Gastroesophageal sphincter (tissue), 4 donors: ENCODE measurements around the gene UBE2V1. TPM values are rescaled to one million over a fixed set of nuclear protein-coding genes. Genes with fewer than 3 reads are reported as not detected.

ENCODE experiments used
- ATAC-seq: fragments of 150-250 bp; one replicate; pipeline ENCODE4 v1.9.1; 2016; ENCODE audit warnings: mild to moderate bottlenecking, moderate library complexity
- H3K27ac ChIP-seq, 4 donors: fragments of 200-600 bp; sonication (generic) in 3 of 4; 1 replicate in 3 of 4; 2 replicates in 1 of 4; pipeline ENCODE4 v1.5.1; 2016 to 2019
- H3K27me3 ChIP-seq: fragments of 200-600 bp; sonication (generic); one replicate; pipeline ENCODE4 v1.5.1; 2019
- H3K36me3 ChIP-seq, 2 donors: fragments of 200-600 bp; sonication (generic); one replicate each; pipeline ENCODE4 v1.5.1; 2019; ENCODE audit warnings: control low read depth in 1 of 2
- H3K4me1 ChIP-seq, 3 donors: fragments of 200-600 bp; sonication (generic); 1 replicate in 2 of 3; 2 replicates in 1 of 3; pipeline ENCODE4 v1.5.1; 2016 to 2019; ENCODE audit warnings: control low read depth in 2 of 3
- H3K4me3 ChIP-seq, 2 donors: fragments of 200-600 bp; sonication (generic); one replicate each; pipeline ENCODE4 v1.5.1; 2019; ENCODE audit warnings: mild to moderate bottlenecking in 1 of 2, moderate library complexity in 1 of 2
- H3K9me3 ChIP-seq, 3 donors: fragments of 200-600 bp; sonication (generic); one replicate each; pipeline ENCODE4 v1.5.1; 2017 to 2019; ENCODE audit warnings: control low read depth in 2 of 3
- EP300 ChIP-seq: sonication (generic); formaldehyde crosslinking; IDR thresholded peaks from one replicate; pipeline ENCODE4 v1.6.1; 2017; ENCODE audit warnings: antibody characterized with exemption, mild to moderate bottlenecking
- POLR2A ChIP-seq, 2 donors: fragments of 450-650 bp; IDR thresholded peaks; one replicate each; pipeline ENCODE4 v1.6.1; 2017; ENCODE audit warnings: antibody characterized with exemption in 2 of 2, mild to moderate bottlenecking in 2 of 2, moderate library complexity in 1 of 2
- POLR2AphosphoS5 ChIP-seq: sonication (generic); formaldehyde crosslinking; IDR thresholded peaks from one replicate; pipeline ENCODE4 v1.6.1; 2017; ENCODE audit warnings: antibody characterized with exemption
- WGBS, 2 donors: methylation state at CpG; one replicate each; pipeline ENCODE4 v1.1.5; 2018; ENCODE audit warnings: low coverage in 1 of 2; 5-methylcytosine and 5-hydroxymethylcytosine counted together
- total RNA-seq, 4 donors: library from RNA; depleted of rRNA; stranded (reverse); fragments of >200 nt; gene quantifications; one replicate each; pipeline ENCODE4 v1.1.0, GENCODE V29; 2016
- TF ChIP-seq, protein P1 (sequence below), 4 experiments: fragments of 200-600 bp in 2 of 4; fragments of 450-650 bp in 2 of 4; sonication (generic) in 1 of 4; IDR thresholded peaks; one replicate each; pipeline ENCODE4 v1.5.1; 2017 to 2019; ENCODE audit warnings: antibody characterized with exemption in 4 of 4, mild to moderate bottlenecking in 2 of 4, moderate library complexity in 2 of 4

Gene UBE2V1
- total RNA-seq, 4 donors from 2014 or later = 69.3 to 110 (median 87.9) TPM

DNA sequence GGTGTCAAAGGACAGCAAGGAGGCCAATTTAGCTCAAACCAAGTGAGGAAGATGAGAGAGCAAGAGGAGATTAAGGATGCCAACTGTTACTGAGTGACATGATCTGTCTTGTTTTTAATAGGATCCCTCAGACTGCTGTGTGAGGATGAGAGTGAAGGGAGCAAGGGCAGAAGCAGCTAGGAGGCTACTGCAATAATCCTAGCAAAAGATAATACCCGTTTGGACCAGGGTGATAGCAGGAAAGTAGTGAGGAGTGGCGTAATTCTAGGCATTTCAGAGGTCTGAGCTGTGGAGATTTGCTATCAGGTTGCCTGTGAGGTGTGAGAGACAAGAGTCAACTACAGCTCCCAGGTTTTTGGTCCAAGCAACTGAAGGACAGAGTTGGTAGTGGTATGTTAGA, 14.7 kb downstream of the UBE2V1 start:
- Histone ChIP-seq H3K9me3 (no peaks in the 10 kb centered on the region), H3K27me3 (no peaks in the 10 kb centered on the region), H3K36me3 (peaks cover 0 to 29% of the 10 kb centered on the region in 2 donors), H3K27ac (peak overlapping the region in 3 of 4 donors; percentile 39 to 98 (median 47)), H3K4me1 (peaks cover 10 to 78% (median 20%) of the 10 kb centered on the region in 3 donors), H3K4me3 (no peak overlapping the region)
- TF ChIP-seq EP300 = no peak
- no peak for TF ChIP-seq POLR2A (IDR thresholded peaks at IDR 0.05)
- TF ChIP-seq, protein P1, sequence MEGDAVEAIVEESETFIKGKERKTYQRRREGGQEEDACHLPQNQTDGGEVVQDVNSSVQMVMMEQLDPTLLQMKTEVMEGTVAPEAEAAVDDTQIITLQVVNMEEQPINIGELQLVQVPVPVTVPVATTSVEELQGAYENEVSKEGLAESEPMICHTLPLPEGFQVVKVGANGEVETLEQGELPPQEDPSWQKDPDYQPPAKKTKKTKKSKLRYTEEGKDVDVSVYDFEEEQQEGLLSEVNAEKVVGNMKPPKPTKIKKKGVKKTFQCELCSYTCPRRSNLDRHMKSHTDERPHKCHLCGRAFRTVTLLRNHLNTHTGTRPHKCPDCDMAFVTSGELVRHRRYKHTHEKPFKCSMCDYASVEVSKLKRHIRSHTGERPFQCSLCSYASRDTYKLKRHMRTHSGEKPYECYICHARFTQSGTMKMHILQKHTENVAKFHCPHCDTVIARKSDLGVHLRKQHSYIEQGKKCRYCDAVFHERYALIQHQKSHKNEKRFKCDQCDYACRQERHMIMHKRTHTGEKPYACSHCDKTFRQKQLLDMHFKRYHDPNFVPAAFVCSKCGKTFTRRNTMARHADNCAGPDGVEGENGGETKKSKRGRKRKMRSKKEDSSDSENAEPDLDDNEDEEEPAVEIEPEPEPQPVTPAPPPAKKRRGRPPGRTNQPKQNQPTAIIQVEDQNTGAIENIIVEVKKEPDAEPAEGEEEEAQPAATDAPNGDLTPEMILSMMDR (IDR thresholded peaks at IDR 0.05) = no peak
- TF ChIP-seq POLR2AphosphoS5 = no peak
- 57% methylated on average over 2 of the region's 2 CpGs; no CpG with 5 or more reads in 1 of the 2 donors for WGBS, 2 donors
- no peak for ATAC-seq

DNA sequence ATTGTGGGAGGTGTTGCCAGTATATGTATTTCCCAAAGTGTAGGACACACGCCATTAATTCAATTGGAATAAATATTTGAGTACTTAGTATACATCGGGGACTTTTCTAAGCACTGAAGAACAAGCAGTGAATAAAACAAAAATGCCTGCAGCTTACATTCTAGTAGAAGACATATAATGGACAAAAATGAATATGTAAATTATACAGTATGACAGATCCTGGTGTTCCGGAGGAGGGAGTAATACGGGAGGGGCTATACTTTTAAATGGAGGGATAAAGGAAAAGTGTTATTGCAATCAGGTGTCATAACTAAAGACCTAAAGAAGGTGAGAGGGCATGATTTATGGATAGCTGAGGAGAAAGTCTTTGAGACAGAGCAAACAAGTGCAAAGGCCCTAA, 15.1 kb downstream of the UBE2V1 start:
- H3K27ac ChIP-seq = peak overlapping the region in 3 of 4 donors; percentile 39 to 98 (median 47)
- ATAC-seq = no peak
- 30 to 66% methylated on average over 2 to 4 of the region's 4 CpGs for WGBS, 2 donors
- H3K4me3 ChIP-seq = no peak overlapping the region
- H3K4me1 ChIP-seq = peaks cover 10 to 78% (median 20%) of the 10 kb centered on the region in 3 donors
- peaks cover 0 to 31% of the 10 kb centered on the region in 2 donors for H3K36me3 ChIP-seq
- no peaks in the 10 kb centered on the region for H3K9me3 ChIP-seq
- no peak for TF ChIP-seq EP300
- no peak for TF ChIP-seq POLR2A (IDR thresholded peaks at IDR 0.05)
- TF ChIP-seq, protein P1 (IDR thresholded peaks at IDR 0.05) = no peak
- no peak for TF ChIP-seq POLR2AphosphoS5
- H3K27me3 ChIP-seq = no peaks in the 10 kb centered on the region

DNA sequence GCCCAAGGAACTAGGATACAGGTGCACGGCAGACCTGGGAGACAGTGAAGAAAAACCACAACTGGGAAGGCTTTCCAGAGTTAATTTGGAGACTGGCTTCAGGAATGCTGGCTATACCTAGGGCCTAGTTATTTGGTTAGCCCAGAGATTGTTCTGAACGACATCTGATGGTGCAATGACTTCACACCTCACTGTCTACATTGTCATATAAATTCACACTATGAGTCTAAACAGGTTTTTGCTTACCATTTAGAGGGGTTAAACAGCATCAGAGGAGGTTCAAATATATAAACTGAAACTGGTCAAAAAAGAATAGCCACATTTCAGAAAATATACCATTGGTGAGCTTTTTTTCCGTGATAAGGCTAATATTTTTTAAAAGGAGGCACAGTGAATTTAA, 16.7 kb downstream of the UBE2V1 start:
- H3K36me3 ChIP-seq = peaks cover 0 to 31% of the 10 kb centered on the region in 2 donors
- no peak for ATAC-seq
- H3K27me3 ChIP-seq = no peaks in the 10 kb centered on the region
- H3K4me1 ChIP-seq = peaks cover 10 to 74% (median 17%) of the 10 kb centered on the region in 3 donors
- no peak overlapping the region for H3K27ac ChIP-seq
- no peak for TF ChIP-seq POLR2A (IDR thresholded peaks at IDR 0.05)
- TF ChIP-seq, protein P1 (IDR thresholded peaks at IDR 0.05) = no peak
- H3K4me3 ChIP-seq = no peak overlapping the region
- no peaks in the 10 kb centered on the region for H3K9me3 ChIP-seq
- 90 to 92% methylated on average over 1 to 2 of the region's 3 CpGs for WGBS, 2 donors

DNA sequence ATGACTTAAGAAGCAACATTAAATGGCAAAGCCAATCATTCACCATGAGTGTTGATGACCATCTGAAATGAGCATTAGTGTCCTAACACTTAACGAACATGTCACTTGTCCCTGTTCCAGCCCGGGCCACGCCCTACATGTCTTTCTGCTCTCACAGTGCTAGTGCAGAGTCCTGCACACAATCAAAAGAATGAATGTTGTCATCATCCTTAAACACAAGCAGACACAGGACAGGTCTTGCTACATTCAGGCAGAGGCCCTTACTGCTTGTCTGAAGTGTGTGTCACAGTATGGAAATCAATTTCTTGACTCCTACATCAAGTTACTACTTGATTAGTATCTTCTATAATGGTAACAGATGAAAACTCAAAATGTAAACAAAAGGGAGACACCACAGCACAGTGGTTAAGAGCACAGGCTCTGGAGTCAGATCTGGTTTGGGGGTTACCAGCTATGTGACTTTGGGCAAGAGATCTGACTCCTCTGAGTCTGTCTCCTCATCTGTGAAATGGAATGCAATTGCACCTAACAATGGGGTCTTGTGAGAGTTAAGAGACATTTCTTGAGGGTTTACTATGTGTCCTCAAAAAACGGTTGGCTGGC, 17.4 kb downstream of the UBE2V1 start:
- no peaks in the 10 kb centered on the region for H3K9me3 ChIP-seq
- no peak for TF ChIP-seq POLR2AphosphoS5
- TF ChIP-seq, protein P1 (IDR thresholded peaks at IDR 0.05) = no peak
- no peaks in the 10 kb centered on the region for H3K27me3 ChIP-seq
- H3K4me1 ChIP-seq = peaks cover 4 to 68% (median 11%) of the 10 kb centered on the region in 3 donors
- no peak for ATAC-seq
- whole genome bisulfite sequencing, 2 donors = 63 to 84% methylated on average over 4 of the region's 4 CpGs
- H3K27ac ChIP-seq = no peak overlapping the region
- H3K36me3 ChIP-seq = peaks cover 0 to 31% of the 10 kb centered on the region in 2 donors
- H3K4me3 ChIP-seq = no peak overlapping the region

DNA sequence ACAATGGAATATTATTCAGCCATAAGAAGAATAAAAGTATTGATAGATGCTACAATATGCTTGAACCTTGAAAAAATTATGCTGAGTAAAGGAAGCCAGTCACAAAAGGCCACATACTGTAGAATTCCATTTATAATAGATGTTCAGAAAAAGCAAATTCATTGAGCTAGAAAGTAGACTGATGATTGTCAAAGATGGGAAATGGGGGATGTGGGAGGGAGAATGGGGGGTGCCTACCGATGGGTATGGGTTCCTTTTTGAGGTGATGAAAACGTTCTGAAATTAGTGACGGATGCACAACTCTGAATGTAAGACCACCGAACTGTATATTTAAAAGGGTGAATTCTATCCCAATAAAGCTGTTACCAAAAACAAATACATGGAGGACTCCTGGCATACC, 18.4 kb downstream of the UBE2V1 start:
- no peak overlapping the region for H3K4me3 ChIP-seq
- TF ChIP-seq POLR2AphosphoS5 (no peak), EP300 (no peak), POLR2A (IDR thresholded peaks at IDR 0.05) (no peak)
- TF ChIP-seq, protein P1 (IDR thresholded peaks at IDR 0.05) = no peak
- no peaks in the 10 kb centered on the region for H3K9me3 ChIP-seq
- peaks cover 0 to 31% of the 10 kb centered on the region in 2 donors for H3K36me3 ChIP-seq
- H3K27ac ChIP-seq = no peak overlapping the region
- peaks cover 0 to 65% (median 11%) of the 10 kb centered on the region in 3 donors for H3K4me1 ChIP-seq
- 88 to 96% methylated on average over 4 of the region's 4 CpGs for WGBS, 2 donors
- no peaks in the 10 kb centered on the region for H3K27me3 ChIP-seq
- ATAC-seq = no peak
